Urinary bladder (tissue), 4 donors: ENCODE data around the gene IKZF4. TPM values are rescaled to one million over a fixed set of nuclear protein-coding genes. Genes with fewer than 3 reads are reported as not detected.
"Not testable (repeated sequence)": the region's sequence is repeated elsewhere in the genome, so short reads cannot be mapped to it uniquely, and the experiment has no call there.

ENCODE experiments used
- DNase-seq: peaks from one replicate; pipeline ENCODE4 v3.0.0-alpha.2; 2015; ENCODE audit errors: extremely low spot score
- H3K27ac ChIP-seq: one replicate; pipeline ENCODE4 v1.5.1; 2013; ENCODE audit warnings: low read depth, mild to moderate bottlenecking, moderate library complexity
- H3K36me3 ChIP-seq: one replicate; pipeline ENCODE4 v1.6.1; 2013; ENCODE audit warnings: mild to moderate bottlenecking, moderate library complexity; ENCODE audit not compliant: insufficient read depth
- H3K4me1 ChIP-seq: one replicate; pipeline ENCODE4 v1.6.1; 2013; ENCODE audit warnings: mild to moderate bottlenecking, moderate library complexity; ENCODE audit not compliant: insufficient read depth
- H3K4me3 ChIP-seq: one replicate; pipeline ENCODE4 v1.5.1; 2013; ENCODE audit warnings: low read depth, low read length
- WGBS: extraction: QIAGEN DNeasy Blood & Tissue Kit; methylation state at CpG from one replicate; pipeline ENCODE4 v1.1.7; 2013; 5-methylcytosine and 5-hydroxymethylcytosine counted together
- polyA plus RNA-seq: library from polyadenylated mRNA; stranded (reverse); fragments of 200-250 nt; gene quantifications from one replicate; pipeline ENCODE4 v1.2.3, GENCODE V29; 2013
- total RNA-seq: library from RNA; depleted of rRNA; stranded (reverse); fragments of >200 nt; gene quantifications from one replicate; pipeline ENCODE4 v1.2.3, GENCODE V29; 2014
- donor health status: healthy with polysubstance abuse.
- donor health status: healthy.

IKZF4 gene
- total and polyA plus RNA-seq, 2 donors = 4.8 to 8.0 TPM

- not testable (repeated sequence) for H3K4me3 ChIP-seq, H3K36me3 ChIP-seq, DNase-seq, H3K27ac ChIP-seq, H3K4me1 ChIP-seq
- WGBS = 91% methylated on average over 7 of the region's 7 CpGs
Measured at GRCh38 chr12:55985976-55986375, 34.9 kb upstream of the IKZF4 start.

DNA sequence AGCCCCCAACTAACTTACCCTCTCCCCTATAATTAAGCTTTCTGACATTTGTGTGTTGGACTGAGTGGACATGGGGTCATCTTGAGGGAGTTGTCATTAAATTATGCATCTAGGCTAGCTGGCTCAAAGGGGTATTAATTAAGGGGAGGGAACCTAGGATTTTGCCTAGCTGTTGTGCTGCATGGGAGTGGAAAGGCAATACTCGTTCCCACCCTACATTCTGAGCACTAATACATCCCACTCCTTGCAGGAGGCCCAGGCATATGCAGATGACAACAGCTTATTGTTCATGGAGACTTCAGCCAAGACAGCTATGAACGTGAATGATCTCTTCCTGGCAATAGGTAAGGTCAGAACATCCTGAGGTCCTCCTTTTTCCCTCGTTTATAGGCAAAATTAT, 29.7 kb upstream of the IKZF4 start:
- no peak overlapping the region for H3K27ac ChIP-seq
- no peak for DNase-seq
- no peaks in the 10 kb centered on the region for H3K4me1 ChIP-seq
- H3K36me3 ChIP-seq = peaks cover 19% of the 10 kb centered on the region
- no peak overlapping the region for H3K4me3 ChIP-seq
- 92% methylated on average over 3 of the region's 3 CpGs for WGBS

DNA sequence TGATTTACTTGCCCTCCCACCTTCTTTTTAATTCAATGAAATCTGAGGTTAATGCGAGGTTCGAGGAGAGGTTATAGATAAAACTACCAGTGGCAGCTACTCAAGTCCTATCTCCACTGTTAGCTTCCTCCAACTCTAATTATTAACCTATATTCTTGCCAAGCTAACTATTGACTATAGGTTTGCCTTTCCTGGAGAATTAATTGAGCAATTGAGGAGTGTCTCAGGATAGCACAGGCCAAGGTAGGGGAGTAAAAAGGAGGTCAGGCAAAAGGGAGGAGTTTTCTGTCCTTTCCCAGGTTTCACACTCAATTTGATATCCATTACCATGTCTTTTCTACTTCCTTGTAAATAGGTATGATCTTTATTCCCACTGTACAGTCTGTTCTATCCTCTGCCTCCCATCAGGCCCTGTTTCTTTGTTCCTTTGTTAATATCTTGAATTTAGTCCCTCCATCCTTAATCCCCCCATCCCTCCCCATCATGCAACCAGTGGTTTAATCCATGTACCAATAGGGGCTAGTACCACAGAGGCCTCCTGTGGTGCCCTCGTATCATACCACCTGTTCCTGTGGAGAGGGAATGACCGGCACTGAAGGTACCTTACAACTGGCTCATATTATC, 27.5 kb upstream of the IKZF4 start:
- no peak overlapping the region for H3K27ac ChIP-seq
- no peaks in the 10 kb centered on the region for H3K4me1 ChIP-seq
- H3K4me3 ChIP-seq = no peak overlapping the region
- peaks cover 19% of the 10 kb centered on the region for H3K36me3 ChIP-seq
- WGBS = 86% methylated on average over 4 of the region's 4 CpGs
- no peak for DNase-seq

- no peak for DNase-seq
- 75% methylated on average over 8 of the region's 8 CpGs for WGBS
- Histone ChIP-seq H3K4me1 (no peaks in the 10 kb centered on the region), H3K36me3 (peaks cover 14% of the 10 kb centered on the region), H3K27ac (no peak overlapping the region), H3K4me3 (no peak overlapping the region)
Measured at GRCh38 chr12:55995366-55995765, 25.5 kb upstream of the IKZF4 start.

- WGBS = 25% methylated on average over 14 of the region's 14 CpGs
- Histone ChIP-seq H3K4me3 (peak overlapping the region; percentile 53), H3K36me3 (peaks cover 10% of the 10 kb centered on the region), H3K27ac (no peak overlapping the region), H3K4me1 (no peaks in the 10 kb centered on the region)
- DNase-seq = no peak
Measured at GRCh38 chr12:55996201-55996714, 24.6 kb upstream of the IKZF4 start.

DNA sequence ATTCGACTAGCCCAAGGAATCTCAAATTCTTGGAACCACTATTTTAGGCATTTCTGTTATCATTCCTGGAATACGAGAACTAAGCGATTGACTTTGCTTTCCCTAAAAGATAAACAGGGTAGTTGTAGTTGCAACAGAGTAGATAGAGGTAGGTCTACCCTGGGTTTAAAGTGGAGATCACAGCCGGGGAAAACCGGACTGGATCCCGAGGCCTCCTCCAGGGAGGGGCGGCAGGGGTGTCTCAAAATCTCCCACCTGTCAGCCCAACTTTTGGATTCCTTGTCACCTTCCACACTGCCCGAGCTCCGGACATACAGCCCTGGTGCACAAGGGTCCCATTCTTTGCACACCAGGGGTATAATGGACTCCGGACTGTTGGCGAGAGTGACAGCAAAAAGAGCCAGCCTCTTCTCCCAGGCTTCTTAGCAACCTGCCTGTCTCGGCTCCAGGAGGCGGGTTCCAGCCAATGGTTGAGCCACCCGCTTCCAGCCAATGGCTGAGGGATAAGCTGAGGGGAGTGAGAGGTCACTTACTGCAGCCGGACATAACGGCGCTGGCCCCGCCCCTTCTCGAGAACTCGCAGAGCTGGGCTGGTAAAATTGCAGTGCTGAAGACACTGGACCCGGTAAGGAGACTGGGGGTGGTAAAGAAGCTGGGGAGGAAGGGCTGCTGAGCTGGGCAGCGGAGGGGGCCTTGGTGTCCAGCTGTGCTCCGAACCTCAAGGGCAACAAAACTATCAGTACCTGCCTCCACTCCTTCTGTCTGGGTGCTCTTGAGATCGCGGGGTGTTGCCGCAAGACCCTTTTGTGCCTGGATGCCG, 23.9 kb upstream of the IKZF4 start, which contains the start of gene SUOX:
Gene SUOX (plus strand): TSS at position 562 of the 820 bp plus-strand sequence. CDS start 4,946 bp downstream, outside the sequence.
- Histone ChIP-seq H3K27ac (peak within 1 kb of the TSS; percentile 47), H3K4me3 (peak within 1 kb of the TSS; percentile 53), H3K4me1 (no peaks in the 10 kb centered on the region), H3K36me3 (peaks cover 9% of the 10 kb centered on the region)
- peak; percentile 93 for DNase-seq
- WGBS = under 1% methylated on average over 27 of the region's 27 CpGs

DNA sequence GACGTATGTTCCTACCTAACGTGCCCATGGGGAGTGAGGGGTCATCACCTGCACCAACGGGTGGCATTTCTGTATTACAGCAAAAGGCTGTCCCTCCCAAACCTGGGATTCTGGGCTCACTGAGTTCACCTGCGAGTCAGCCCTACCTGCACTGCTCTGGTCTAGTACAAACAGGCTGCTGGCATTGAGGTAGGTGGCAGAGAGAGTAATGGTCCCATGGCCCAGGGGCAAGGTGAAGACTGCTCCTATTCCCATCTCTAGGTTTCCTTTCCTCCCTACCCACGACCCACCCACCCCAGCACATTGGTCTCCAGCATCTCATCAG, 23.3 kb upstream of the IKZF4 start:
- no peak for DNase-seq
- WGBS = 3% methylated on average over 5 of the region's 5 CpGs
- H3K4me1 ChIP-seq = no peaks in the 10 kb centered on the region
- H3K4me3 ChIP-seq = peak overlapping the region; percentile 53
- H3K36me3 ChIP-seq = peaks cover 6% of the 10 kb centered on the region
- H3K27ac ChIP-seq = peak overlapping the region; percentile 47

DNA sequence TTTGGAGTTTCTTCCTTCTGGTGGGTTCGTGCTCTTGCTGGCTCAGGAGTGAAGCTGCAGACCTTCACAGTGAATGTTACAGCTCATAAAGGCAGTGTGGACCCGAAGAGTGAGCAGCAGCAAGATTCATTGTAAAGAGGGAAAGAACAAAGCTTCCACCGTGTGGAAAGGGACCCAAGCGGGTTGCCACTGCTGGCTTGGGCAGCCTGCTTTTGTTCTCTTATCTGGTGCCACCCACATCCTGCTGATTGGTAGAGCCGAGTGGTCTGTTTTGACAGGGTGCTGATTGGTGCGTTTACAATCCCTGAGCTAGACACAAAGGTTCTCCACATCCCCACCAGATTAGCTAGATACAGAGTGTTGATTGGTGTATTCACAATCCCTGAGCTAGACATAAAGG, 21.3 kb upstream of the IKZF4 start:
- not testable (repeated sequence) for H3K4me1 ChIP-seq, DNase-seq, H3K4me3 ChIP-seq, H3K36me3 ChIP-seq, H3K27ac ChIP-seq
- 79% methylated on average over 5 of the region's 6 CpGs for WGBS

- not testable (repeated sequence) for H3K36me3 ChIP-seq, H3K4me3 ChIP-seq, H3K4me1 ChIP-seq, H3K27ac ChIP-seq, DNase-seq
- 97% methylated on average over 33 of the region's 33 CpGs for WGBS
Measured at GRCh38 chr12:55999999-56000540, 20.8 kb upstream of the IKZF4 start.

GRCh38 chr12:56001487-56002100, 19.2 kb upstream of the IKZF4 start:
- no peak for DNase-seq
- Histone ChIP-seq H3K4me3 (no peak overlapping the region), H3K27ac (no peak overlapping the region), H3K4me1 (no peaks in the 10 kb centered on the region), H3K36me3 (no peaks in the 10 kb centered on the region)
- 80% methylated on average over 7 of the region's 7 CpGs for WGBS

DNA sequence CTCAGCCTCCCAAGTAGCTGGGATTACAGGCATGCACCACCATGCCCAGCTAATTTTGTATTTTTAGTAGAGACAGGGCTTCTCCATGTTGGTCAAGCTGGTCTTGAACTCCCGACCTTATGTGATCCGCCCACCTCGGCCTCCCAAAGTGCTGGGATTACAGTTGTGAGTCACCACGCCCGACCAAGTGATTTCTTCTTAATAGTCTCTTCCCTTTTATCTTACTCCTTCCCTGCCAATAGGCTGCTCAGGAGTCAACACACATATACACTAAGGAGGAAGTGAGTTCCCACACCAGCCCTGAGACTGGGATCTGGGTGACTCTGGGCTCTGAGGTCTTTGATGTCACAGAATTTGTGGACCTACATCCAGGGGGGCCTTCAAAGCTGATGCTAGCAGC, 17.5 kb upstream of the IKZF4 start:
- H3K27ac ChIP-seq, H3K4me3 ChIP-seq, DNase-seq, H3K36me3 ChIP-seq, H3K4me1 ChIP-seq: not testable (repeated sequence)
- WGBS = 84% methylated on average over 5 of the region's 5 CpGs

- WGBS = 88% methylated on average over 10 of the region's 10 CpGs
- Histone ChIP-seq H3K36me3 (no peaks in the 10 kb centered on the region), H3K4me3 (no peak overlapping the region), H3K27ac (no peak overlapping the region), H3K4me1 (no peaks in the 10 kb centered on the region)
- DNase-seq = no peak
Measured at GRCh38 chr12:56004211-56004610, 16.6 kb upstream of the IKZF4 start.

GRCh38 chr12:56007564-56008559, 13.0 kb upstream of the IKZF4 start:
- DNase-seq = no peak
- under 1% methylated on average over 44 of the region's 44 CpGs for whole genome bisulfite sequencing
- Histone ChIP-seq H3K36me3 (no peaks in the 10 kb centered on the region), H3K27ac (peak overlapping the region; percentile 92), H3K4me1 (no peaks in the 10 kb centered on the region), H3K4me3 (peak overlapping the region; percentile 97)
